ENCODE results near the gene PFDN4.

- TF ChIP-seq CTCF (IDR thresholded peaks at IDR 0.05; ENCODE audit: insufficient read depth, low read length, poor library complexity, severe bottlenecking) (no peak), EZH2phosphoT487 (conservative IDR thresholded peaks at IDR 0.05; ENCODE audit: low read length) (no peak)
Measured at GRCh38 chr20:54201268-54201846, 6.5 kb upstream of the PFDN4 start.
